K562 (cell line): Measurements from ENCODE around the gene CGB3. TPM values are rescaled to one million over a fixed set of nuclear protein-coding genes. Genes with fewer than 3 reads are reported as not detected.

Experiments
- ATAC-seq: fragments of 200-7000 bp; cut with Tn5 transposase; 3 replicates; pipeline ENCODE4 v1.9.1; 2020; ENCODE audit warnings: moderate library complexity
- BruUV-seq: library from RNA; stranded (reverse); fragments of 400-500 nt; replicated peaks from 2 replicates; lab custom pipeline; 2021; lab: Mats Ljungman, UMichigan
- CTCF ChIA-PET: fragments of 300-600 bp; formaldehyde crosslinking; extraction: SDS; loops from one replicate; lab custom pipeline; 2021; ENCODE audit warnings: low intra/inter-chr PET ratio; lab: Yijun Ruan, JAX
- POLR2A ChIA-PET: fragments of 300-600, 350-650 bp; sonication (Branson Sonifier 250); formaldehyde crosslinking; extraction: SDS; loops from one replicate; lab custom pipeline; 2021; ENCODE audit warnings: antibody characterized with exemption, inconsistent platforms; lab: Yijun Ruan, JAX
- DNase-seq, 4 experiments: peaks; one replicate each; pipeline versions ENCODE4 v3.0.0 to v3.0.0-alpha.2; 2011 to 2018; ENCODE audit warnings: low spot score in 3 of 4, mixed read lengths in 3 of 4; ENCODE audit errors: extremely low read depth in 1 of 4
- FAIRE-seq: peaks from 2 replicates; lab custom pipeline; 2011; peaks lifted over from hg19 to GRCh38; lab: Jason Lieb, UNC
- H2AFZ ChIP-seq: 2 replicates; pipeline ENCODE4 v1.6.0; 2011; ENCODE audit warnings: low read depth, low read length, control low read depth, inconsistent platforms
- H3K27ac ChIP-seq: fragments of 200-600 bp; 3 replicates; pipeline ENCODE4 v1.8.0; 2011; ENCODE audit warnings: low read depth, mild to moderate bottlenecking, control low read depth, inconsistent platforms, low read length, moderate library complexity, mixed read lengths; ENCODE audit errors: extremely low read depth
- H3K27me3 ChIP-seq, 2 experiments: fragments of 300-600 bp in 1 of 2; 2 replicates in 1 of 2; 3 replicates in 1 of 2; pipeline versions ENCODE4 v1.6.0 to v1.8.0; 2011; ENCODE audit warnings: inconsistent platforms in 2 of 2, low read length in 2 of 2, mild to moderate bottlenecking in 1 of 2, mixed read lengths in 1 of 2, moderate library complexity in 1 of 2; ENCODE audit not compliant: control insufficient read depth in 2 of 2, insufficient read depth in 2 of 2
- H3K36me3 ChIP-seq: fragments of 300-600 bp; 3 replicates; pipeline ENCODE4 v1.8.0; 2011; ENCODE audit warnings: mild to moderate bottlenecking, low read length, inconsistent platforms; ENCODE audit not compliant: control insufficient read depth, insufficient read depth
- H3K4me1 ChIP-seq, 2 experiments: fragments of 200-600 bp in 1 of 2; replicated peaks in 1 of 2; 2 replicates in 1 of 2; 3 replicates in 1 of 2; pipeline versions ENCODE4 v1.5.1 to v1.8.0; 2011; ENCODE audit warnings: inconsistent platforms in 2 of 2, low read length in 2 of 2, mild to moderate bottlenecking in 1 of 2, mixed read lengths in 1 of 2, moderate library complexity in 1 of 2; ENCODE audit not compliant: control insufficient read depth in 2 of 2, insufficient read depth in 2 of 2
- H3K4me2 ChIP-seq: 2 replicates; pipeline ENCODE4 v1.6.1; 2011; ENCODE audit warnings: low read length, control low read depth, inconsistent platforms, mixed read lengths; ENCODE audit not compliant: insufficient read depth
- H3K4me3 ChIP-seq: fragments of 200-600 bp; sonication (generic), shearing (Covaris generic); 2 replicates; pipeline ENCODE4 v1.5.1; 2016; ENCODE audit warnings: control low read depth, inconsistent platforms
- H3K79me2 ChIP-seq: fragments of 200-600 bp; 3 replicates; pipeline ENCODE4 v1.8.0; 2011; ENCODE audit warnings: low read length, inconsistent platforms; ENCODE audit not compliant: control insufficient read depth, insufficient read depth
- H3K9ac ChIP-seq, 2 experiments: 2 replicates each; pipeline versions ENCODE4 v1.6.0 to v1.6.1; 2011; ENCODE audit warnings: low read depth in 2 of 2, low read length in 2 of 2, control low read depth in 1 of 2, inconsistent platforms in 1 of 2, mild to moderate bottlenecking in 1 of 2, mixed read lengths in 1 of 2; ENCODE audit not compliant: insufficient read depth in 1 of 2
- H3K9me1 ChIP-seq: one replicate; pipeline ENCODE4 v1.6.0; 2011; ENCODE audit warnings: inconsistent platforms, mild to moderate bottlenecking, low read length, moderate library complexity; ENCODE audit not compliant: control insufficient read depth, insufficient read depth
- H3K9me3 ChIP-seq: replicated peaks from 2 replicates; pipeline ENCODE4 v1.5.1; 2011; ENCODE audit warnings: low read depth, low read length, inconsistent platforms; ENCODE audit not compliant: control insufficient read depth, insufficient read depth
- H4K20me1 ChIP-seq: replicated peaks from 2 replicates; pipeline ENCODE4 v1.6.1; 2011; ENCODE audit warnings: low read length, inconsistent platforms, mixed read lengths; ENCODE audit not compliant: control insufficient read depth, insufficient read depth
- BRCA1 ChIP-seq, 2 experiments: fragments of 450-650 bp in 1 of 2; sonication (generic) in 1 of 2; formaldehyde crosslinking in 1 of 2; IDR thresholded peaks; 2 replicates each; pipeline versions ENCODE4 v1.5.0 to v1.6.1; 2017 to 2020; ENCODE audit warnings: mild to moderate bottlenecking in 1 of 2, missing genetic modification reagents in 1 of 2
- CC2D1A ChIP-seq: fragments of 450-650 bp; IDR thresholded peaks from 2 replicates; pipeline ENCODE4 v1.6.1; 2017; ENCODE audit warnings: mild to moderate bottlenecking
- FOXM1 ChIP-seq, 2 experiments: fragments of 450-650 bp in 1 of 2; sonication (generic) in 1 of 2; formaldehyde crosslinking in 1 of 2; IDR thresholded peaks; 2 replicates each; pipeline versions ENCODE4 v1.6.1 to v1.9.0; 2017 to 2022; ENCODE audit warnings: low read depth in 2 of 2, mild to moderate bottlenecking in 2 of 2, missing genetic modification reagents in 1 of 2, moderate library complexity in 1 of 2
- GABPB1 ChIP-seq: sonication (generic); formaldehyde crosslinking; IDR thresholded peaks from 2 replicates; pipeline ENCODE4 v1.8.0; 2022; ENCODE audit warnings: mild to moderate bottlenecking, missing genetic modification reagents
- HMGN3 ChIP-seq: IDR thresholded peaks from 2 replicates; pipeline ENCODE4 v1.6.1; 2011; ENCODE audit warnings: borderline replicate concordance, low read depth, mild to moderate bottlenecking, mixed read lengths, low read length; ENCODE audit not compliant: insufficient read length; ENCODE audit errors: extremely low read depth
- JUND ChIP-seq, 2 experiments: IDR thresholded peaks; 2 replicates in 1 of 2; 3 replicates in 1 of 2; pipeline ENCODE4 v1.6.1; 2011; ENCODE audit warnings: borderline replicate concordance in 2 of 2, low read depth in 2 of 2, low read length in 2 of 2, improper control_type of control experiment in 1 of 2, missing biosample characterization in 1 of 2, missing genetic modification characterization in 1 of 2, missing genetic modification reagents in 1 of 2
- MAFG ChIP-seq: fragments of 450-650 bp; conservative IDR thresholded peaks from 2 replicates; pipeline ENCODE4 v1.6.1; 2016; ENCODE audit warnings: missing genetic modification characterization, missing compliant biosample characterization
- MAZ ChIP-seq, 2 experiments: fragments of 450-650 bp in 1 of 2; sonication (generic) in 1 of 2; formaldehyde crosslinking; IDR thresholded peaks in 1 of 2; conservative IDR thresholded peaks in 1 of 2; 2 replicates each; pipeline versions ENCODE4 v1.4.0 to v1.5.0; 2020; ENCODE audit warnings: mild to moderate bottlenecking in 1 of 2, missing genetic modification reagents in 1 of 2
- MCM7 ChIP-seq, 2 experiments: fragments of 450-650 bp; IDR thresholded peaks; 2 replicates each; pipeline ENCODE4 v1.6.1; 2016 to 2018
- RBBP5 ChIP-seq: fragments of 200-600 bp; sonication (generic); IDR thresholded peaks from 2 replicates; pipeline ENCODE4 v1.6.1; 2012; ENCODE audit warnings: borderline replicate concordance, mild to moderate bottlenecking, low read length, control low read depth, inconsistent platforms; ENCODE audit not compliant: insufficient read depth, poor library complexity, severe bottlenecking
- SNAPC5 ChIP-seq: fragments of 250-450 bp; sonication (Bioruptor Pico); IDR thresholded peaks from 2 replicates; pipeline ENCODE4 v1.8.0; 2021; ENCODE audit warnings: moderate library complexity, mild to moderate bottlenecking, inconsistent platforms
- TARDBP ChIP-seq: fragments of 450-650 bp; IDR thresholded peaks from 2 replicates; pipeline ENCODE4 v1.6.1; 2016
- TEAD4 ChIP-seq, 2 experiments: sonication (generic) in 1 of 2; formaldehyde crosslinking in 1 of 2; IDR thresholded peaks; 2 replicates each; pipeline versions ENCODE4 v1.6.1 to v1.8.0; 2012 to 2022; ENCODE audit warnings: borderline replicate concordance in 1 of 2, inconsistent platforms in 1 of 2, low read length in 1 of 2, mild to moderate bottlenecking in 1 of 2, missing genetic modification reagents in 1 of 2
- ZBTB7A ChIP-seq: IDR thresholded peaks from 2 replicates; pipeline ENCODE4 v1.6.1; 2011; ENCODE audit warnings: low read depth, mild to moderate bottlenecking, low read length, moderate library complexity, borderline replicate concordance; ENCODE audit not compliant: control insufficient read depth
- ZC3H11A ChIP-seq: IDR thresholded peaks from 2 replicates; pipeline ENCODE4 v1.6.1; 2012; ENCODE audit warnings: low read depth, low read length, improper control_type of control experiment
- ZFPM2 ChIP-seq: fragments of 250-450 bp; sonication (Bioruptor Pico); IDR thresholded peaks from 2 replicates; pipeline ENCODE4 v1.5.1; 2022; ENCODE audit warnings: mild to moderate bottlenecking
- ZKSCAN1 ChIP-seq: fragments of 150-350 bp; IDR thresholded peaks from 2 replicates; pipeline ENCODE4 v1.6.1; 2016; ENCODE audit warnings: low read depth, low read length
- ZNF395 ChIP-seq: fragments of 200-800 bp; sonication (Bioruptor generic); IDR thresholded peaks from 2 replicates; pipeline ENCODE4 v1.6.1; 2017; ENCODE audit warnings: missing genetic modification characterization, missing compliant biosample characterization
- WGBS: fragments of 100-300 bp; shearing (Covaris generic); methylation state at CpG from one replicate; pipeline ENCODE4 v1.1.6; 2016; ENCODE audit warnings: low coverage, mixed read lengths; ENCODE audit not compliant: insufficient coverage; ENCODE audit errors: missing lambda C conversion rate; 5-methylcytosine and 5-hydroxymethylcytosine counted together
- in situ Hi-C: fragments of 300-500 bp; cut with MboI; formaldehyde crosslinking; loops from 4 replicates; pipeline ENCODE4 v1.15.0; 2018; ENCODE audit warnings: inconsistent platforms, mixed read lengths
- intact Hi-C: fragments of 100-400 bp; cut with micrococcal nuclease; formaldehyde crosslinking; loops from 2 replicates; pipeline ENCODE4 v1.14.2; 2022
- polyA plus RNA-seq, 8 experiments: library from polyadenylated mRNA; depleted of rRNA in 4 of 8; stranded (reverse) in 5 of 8; unstranded in 3 of 8; fragments of >200 nt; fragmentation: Nextera tagmentation in 2 of 8; fragmentation: Illumina TruSeq in 1 of 8; extraction: Ambion mirVana in 2 of 8; extraction: Trizol in 1 of 8; gene quantifications; 2 replicates each; pipeline versions ENCODE4 v1.2.1 to v1.2.3, GENCODE V29; 2011 to 2014; ENCODE audit warnings: inconsistent platforms in 1 of 8, missing spikeins in 1 of 8
- total RNA-seq, 7 experiments: library from RNA; depleted of rRNA in 6 of 7; stranded (reverse); fragments of >200 nt in 6 of 7; fragmentation: Illumina TruSeq in 2 of 7; extraction: Trizol in 2 of 7; gene quantifications; 2 replicates each; pipeline versions ENCODE4 v1.2.1 to v1.2.3, GENCODE V29; 2011 to 2021; ENCODE audit warnings: low replicate concordance in 1 of 7
- TF ChIP-seq, protein P1 (sequence below), 2 experiments: fragments of 450-650 bp in 1 of 2; sonication (generic) in 1 of 2; formaldehyde crosslinking in 1 of 2; IDR thresholded peaks in 1 of 2; conservative IDR thresholded peaks in 1 of 2; 2 replicates each; pipeline versions ENCODE4 v1.6.1 to v1.8.1; 2016 to 2023; ENCODE audit warnings: mild to moderate bottlenecking in 2 of 2, moderate library complexity in 2 of 2, inconsistent platforms in 1 of 2, missing genetic modification reagents in 1 of 2

CGB3 gene
- total and polyA plus RNA-seq, 9 of the 15 experiments (the other 6 are each of a cell fraction or from before 2014, with no cell fraction given): not detected

DNA sequence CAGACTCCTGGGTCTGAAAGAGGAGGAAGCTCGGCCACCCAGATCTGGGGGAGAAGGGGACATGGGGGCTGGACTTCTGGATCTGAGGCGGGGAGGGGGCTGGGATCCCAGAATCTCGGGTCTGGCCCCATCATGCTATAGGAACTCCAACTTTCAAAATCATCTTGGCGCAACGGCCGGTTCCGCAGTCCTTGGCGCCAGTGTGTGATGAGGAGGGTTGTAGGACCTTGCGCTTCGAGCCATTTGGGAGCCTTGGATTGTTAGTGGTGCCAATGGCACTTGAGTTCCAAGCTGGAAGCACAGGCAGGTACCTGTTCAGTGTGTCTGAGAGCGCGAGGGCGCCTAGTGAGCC, 30.1 kb downstream of the CGB3 start:
- Histone ChIP-seq H3K79me2 (peaks cover 80% of the 10 kb centered on the region), H3K4me1 (peaks cover 5 to 30% of the 10 kb centered on the region in 2 experiments; a peak in 4 of 5 replicates), H3K4me2 (peak overlapping the region; percentile 99), H3K9me3 (no peaks in the 10 kb centered on the region), H3K27me3 (no peaks in the 10 kb centered on the region), H3K9ac (peak overlapping the region; percentile 94 to 95), H3K4me3 (peak overlapping the region; percentile 87), H2AFZ (peak overlapping the region; percentile 61; the same call in 1 of the 2 replicates), H3K27ac (peak overlapping the region; percentile 91), H4K20me1 (0 out of 2 replicates have a peak, but pooled peaks cover 2% of the 10 kb centered on the region), H3K36me3 (peaks cover 42% of the 10 kb centered on the region; the same call in 2 of the 3 replicates), H3K9me1 (no peaks in the 10 kb centered on the region)
- ATAC-seq: no peak
- 0% methylated on average over 13 of the region's 13 CpGs for WGBS
- POLR2A ChIA-PET: interaction anchor here (0.7 to 3.0 kb wide), 13 partner anchors 9 to 364 kb away, joined by 3 to 42 read pairs (median 4); partner anchors contain the start of gene FTL
- in situ Hi-C loops: no loop called here
- intact Hi-C loops: loop anchor here (10.0 kb wide), 2 partner anchors 161 to 231 kb away; partner anchors contain the start of genes HRC and TRPM4
- no peak for DNase-seq
- FAIRE-seq: no peak
- BruUV-seq: TSS peak; percentile 79
- CTCF ChIA-PET: no interaction called here
- TF ChIP-seq MAZ (CRISPR knock-in tag; conservative IDR thresholded peaks at IDR 0.05 in 1 of 2, IDR thresholded peaks at IDR 0.05 in 1 of 2) (no peak), TARDBP (no peak), CC2D1A (no peak), ZKSCAN1 (no peak), TEAD4 (IDR thresholded peaks at IDR 0.05; ENCODE audit: low read length) (no peak), TEAD4 (CRISPR knock-in tag; IDR thresholded peaks at IDR 0.05; ENCODE audit: borderline replicate concordance) (no peak), JUND (IDR thresholded peaks at IDR 0.05; ENCODE audit: borderline replicate concordance, low read depth, low read length) (no peak), JUND (tag; IDR thresholded peaks at IDR 0.05; ENCODE audit: borderline replicate concordance, low read depth, low read length) (no peak), FOXM1 (IDR thresholded peaks at IDR 0.05; ENCODE audit: low read depth) (no peak), FOXM1 (CRISPR knock-in tag; IDR thresholded peaks at IDR 0.05; ENCODE audit: low read depth) (no peak), MCM7 (IDR thresholded peaks at IDR 0.05) (no peak), SNAPC5 (no peak), ZC3H11A (no peak), ZFPM2 (CRISPR knock-in tag) (no peak), RBBP5 (peak; percentile 2), GABPB1 (peak; percentile 4; the same call in 1 of the 2 replicates), HMGN3 (no peak), BRCA1 (IDR thresholded peaks at IDR 0.05) (no peak), BRCA1 (CRISPR knock-in tag; IDR thresholded peaks at IDR 0.05) (no peak), ZNF395 (CRISPR knock-in tag) (no peak), ZBTB7A (0 out of 2 replicates have a peak, but pooled peaks have one; percentile 31), MAFG (tag) (no peak)
- TF ChIP-seq, protein P1, sequence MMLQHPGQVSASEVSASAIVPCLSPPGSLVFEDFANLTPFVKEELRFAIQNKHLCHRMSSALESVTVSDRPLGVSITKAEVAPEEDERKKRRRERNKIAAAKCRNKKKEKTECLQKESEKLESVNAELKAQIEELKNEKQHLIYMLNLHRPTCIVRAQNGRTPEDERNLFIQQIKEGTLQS (IDR thresholded peaks at IDR 0.05): no peak
- TF ChIP-seq, protein P1 (CRISPR knock-in tag; conservative IDR thresholded peaks at IDR 0.05): no peak
